Mucosa of rectum (tissue), 2 donors: Measurements from ENCODE around the gene PPIL1.

Experiments used
- H3K27ac ChIP-seq, 2 donors: one replicate each; pipeline ENCODE4 v1.7.0; 2013; ENCODE audit warnings: inconsistent platforms in 2 of 2, low read depth in 2 of 2, low read length in 2 of 2
- H3K27me3 ChIP-seq, 2 donors: one replicate each; pipeline ENCODE4 v1.7.0; 2013; ENCODE audit warnings: low read length in 2 of 2; ENCODE audit not compliant: control insufficient read depth in 2 of 2, insufficient read depth in 2 of 2
- H3K36me3 ChIP-seq, 2 donors: one replicate each; pipeline ENCODE4 v1.7.0; 2013; ENCODE audit warnings: low read length in 2 of 2; ENCODE audit not compliant: control insufficient read depth in 2 of 2, insufficient read depth in 2 of 2
- H3K4me1 ChIP-seq, 2 donors: one replicate each; pipeline ENCODE4 v1.7.0; 2013; ENCODE audit warnings: low read length in 2 of 2, mild to moderate bottlenecking in 1 of 2; ENCODE audit not compliant: control insufficient read depth in 2 of 2, insufficient read depth in 2 of 2
- H3K4me3 ChIP-seq, 2 donors: one replicate each; pipeline ENCODE4 v1.7.0; 2013; ENCODE audit warnings: low read length in 2 of 2
- H3K9ac ChIP-seq, 2 donors: one replicate each; pipeline ENCODE4 v1.7.0; 2013; ENCODE audit warnings: low read length in 2 of 2, low read depth in 1 of 2, mild to moderate bottlenecking in 1 of 2
- H3K9me3 ChIP-seq, 2 donors: one replicate each; pipeline ENCODE4 v1.7.0; 2013; ENCODE audit warnings: low read length in 2 of 2; ENCODE audit not compliant: control insufficient read depth in 2 of 2
- donor health status: healthy.
- donor health status: Normal muscosa, but diverticular disease.

Gene PPIL1

DNA sequence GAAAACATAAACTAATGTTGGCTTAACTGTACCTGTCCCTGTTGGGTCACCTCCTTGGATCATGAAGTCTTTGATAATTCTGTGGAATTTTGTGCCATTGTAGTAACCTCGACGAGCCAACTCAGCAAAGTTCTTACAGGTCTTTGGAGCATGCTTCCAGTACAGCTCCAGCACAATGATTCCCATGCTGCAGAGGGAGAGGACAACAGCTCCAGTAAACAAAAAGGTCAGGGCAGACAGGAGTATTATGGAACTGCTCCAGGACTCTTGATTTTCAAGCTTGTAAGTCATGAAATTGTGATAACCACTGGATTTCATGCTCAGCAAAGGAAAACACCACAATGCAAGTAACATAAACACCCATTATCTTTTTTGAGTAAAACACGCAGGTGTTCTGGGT, 2.9 kb downstream of the PPIL1 start:
- no peak overlapping the region for H3K27ac ChIP-seq
- H3K4me3 ChIP-seq, result no peak overlapping the region
- H3K4me1 ChIP-seq, result peaks cover 5 to 15% of the 10 kb centered on the region in 2 donors
- no peaks in the 10 kb centered on the region for H3K9me3 ChIP-seq
- H3K9ac ChIP-seq, result no peak overlapping the region
- no peaks in the 10 kb centered on the region for H3K36me3 ChIP-seq
- H3K27me3 ChIP-seq, result no peaks in the 10 kb centered on the region

- Histone ChIP-seq H3K27me3 (no peaks in the 10 kb centered on the region), H3K27ac (no peak overlapping the region), H3K9ac (no peak overlapping the region), H3K36me3 (peaks cover 6 to 16% of the 10 kb centered on the region in 2 donors), H3K9me3 (no peaks in the 10 kb centered on the region), H3K4me3 (no peak overlapping the region), H3K4me1 (no peaks in the 10 kb centered on the region)
Measured at GRCh38 chr6:36867471-36868224, 7.0 kb downstream of the PPIL1 start.

GRCh38 chr6:36865835-36866234, 8.8 kb downstream of the PPIL1 start:
- no peaks in the 10 kb centered on the region for H3K27me3 ChIP-seq
- no peaks in the 10 kb centered on the region for H3K9me3 ChIP-seq
- peaks cover 9 to 16% of the 10 kb centered on the region in 2 donors for H3K36me3 ChIP-seq
- no peaks in the 10 kb centered on the region for H3K4me1 ChIP-seq
- no peak overlapping the region for H3K4me3 ChIP-seq
- H3K9ac ChIP-seq, result no peak overlapping the region
- H3K27ac ChIP-seq, result no peak overlapping the region

- H3K9me3 ChIP-seq, result no peaks in the 10 kb centered on the region
- H3K4me3 ChIP-seq, result no peak overlapping the region
- H3K9ac ChIP-seq, result no peak overlapping the region
- H3K4me1 ChIP-seq, result no peaks in the 10 kb centered on the region
- H3K27ac ChIP-seq, result no peak overlapping the region
- H3K27me3 ChIP-seq, result no peaks in the 10 kb centered on the region
- peaks cover 9 to 16% of the 10 kb centered on the region in 2 donors for H3K36me3 ChIP-seq
Measured at GRCh38 chr6:36863670-36864540, 10.7 kb downstream of the PPIL1 start.

- H3K27ac ChIP-seq, result no peak overlapping the region
- no peaks in the 10 kb centered on the region for H3K9me3 ChIP-seq
- H3K4me3 ChIP-seq, result no peak overlapping the region
- H3K9ac ChIP-seq, result no peak overlapping the region
- H3K36me3 ChIP-seq, result peaks cover 9 to 16% of the 10 kb centered on the region in 2 donors
- H3K27me3 ChIP-seq, result no peaks in the 10 kb centered on the region
- H3K4me1 ChIP-seq, result no peaks in the 10 kb centered on the region
Measured at GRCh38 chr6:36862848-36863382, 11.7 kb downstream of the PPIL1 start.

GRCh38 chr6:36862164-36862847, 12.3 kb downstream of the PPIL1 start:
- Histone ChIP-seq H3K9me3 (no peaks in the 10 kb centered on the region), H3K36me3 (peaks cover 9 to 16% of the 10 kb centered on the region in 2 donors), H3K4me1 (no peaks in the 10 kb centered on the region), H3K4me3 (no peak overlapping the region), H3K9ac (no peak overlapping the region), H3K27me3 (no peaks in the 10 kb centered on the region), H3K27ac (no peak overlapping the region)

GRCh38 chr6:36860126-36860525, 14.5 kb downstream of the PPIL1 start:
- H3K9me3 ChIP-seq, result no peaks in the 10 kb centered on the region
- no peaks in the 10 kb centered on the region for H3K4me1 ChIP-seq
- no peak overlapping the region for H3K4me3 ChIP-seq
- H3K27ac ChIP-seq, result no peak overlapping the region
- H3K9ac ChIP-seq, result no peak overlapping the region
- H3K36me3 ChIP-seq, result peaks cover 13 to 21% of the 10 kb centered on the region in 2 donors
- H3K27me3 ChIP-seq, result no peaks in the 10 kb centered on the region

GRCh38 chr6:36858407-36858981, 16.1 kb downstream of the PPIL1 start:
- Histone ChIP-seq H3K4me3 (no peak overlapping the region), H3K27me3 (no peaks in the 10 kb centered on the region), H3K27ac (no peak overlapping the region), H3K9me3 (no peaks in the 10 kb centered on the region), H3K36me3 (peaks cover 12 to 17% of the 10 kb centered on the region in 2 donors), H3K4me1 (no peaks in the 10 kb centered on the region), H3K9ac (no peak overlapping the region)

DNA sequence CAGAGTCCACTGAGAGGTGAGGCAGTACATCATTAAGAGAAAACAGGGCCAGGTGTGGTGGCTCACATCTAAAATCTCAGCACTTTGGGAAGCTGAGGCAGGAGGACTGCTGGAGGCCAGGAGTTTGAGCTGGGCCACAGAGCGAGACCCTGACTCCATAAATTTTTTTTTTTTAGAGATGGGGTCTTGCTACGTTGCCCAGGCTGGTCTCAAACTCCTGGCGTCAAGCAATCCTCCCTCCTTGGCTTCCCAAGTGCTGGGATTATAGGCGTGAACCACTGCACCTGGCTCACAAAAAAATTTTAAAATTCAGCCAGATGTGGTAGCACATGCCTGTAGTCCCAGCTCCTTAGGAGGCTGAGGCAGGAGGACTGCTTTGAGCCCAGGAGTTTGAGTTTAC, 17.3 kb downstream of the PPIL1 start:
- no peaks in the 10 kb centered on the region for H3K4me1 ChIP-seq
- no peak overlapping the region for H3K27ac ChIP-seq
- H3K9ac ChIP-seq, result no peak overlapping the region
- no peaks in the 10 kb centered on the region for H3K27me3 ChIP-seq
- H3K9me3 ChIP-seq, result no peaks in the 10 kb centered on the region
- no peak overlapping the region for H3K4me3 ChIP-seq
- H3K36me3 ChIP-seq, result peaks cover 12 to 14% of the 10 kb centered on the region in 2 donors
